Measurements from ENCODE around the gene RPRD1A.
"Not testable (repeated sequence)": the region's sequence is repeated elsewhere in the genome, so short reads cannot be mapped to it uniquely, and the experiment has no call there.

Gene RPRD1A, protein sequence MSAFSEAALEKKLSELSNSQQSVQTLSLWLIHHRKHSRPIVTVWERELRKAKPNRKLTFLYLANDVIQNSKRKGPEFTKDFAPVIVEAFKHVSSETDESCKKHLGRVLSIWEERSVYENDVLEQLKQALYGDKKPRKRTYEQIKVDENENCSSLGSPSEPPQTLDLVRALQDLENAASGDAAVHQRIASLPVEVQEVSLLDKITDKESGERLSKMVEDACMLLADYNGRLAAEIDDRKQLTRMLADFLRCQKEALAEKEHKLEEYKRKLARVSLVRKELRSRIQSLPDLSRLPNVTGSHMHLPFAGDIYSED

DNA sequence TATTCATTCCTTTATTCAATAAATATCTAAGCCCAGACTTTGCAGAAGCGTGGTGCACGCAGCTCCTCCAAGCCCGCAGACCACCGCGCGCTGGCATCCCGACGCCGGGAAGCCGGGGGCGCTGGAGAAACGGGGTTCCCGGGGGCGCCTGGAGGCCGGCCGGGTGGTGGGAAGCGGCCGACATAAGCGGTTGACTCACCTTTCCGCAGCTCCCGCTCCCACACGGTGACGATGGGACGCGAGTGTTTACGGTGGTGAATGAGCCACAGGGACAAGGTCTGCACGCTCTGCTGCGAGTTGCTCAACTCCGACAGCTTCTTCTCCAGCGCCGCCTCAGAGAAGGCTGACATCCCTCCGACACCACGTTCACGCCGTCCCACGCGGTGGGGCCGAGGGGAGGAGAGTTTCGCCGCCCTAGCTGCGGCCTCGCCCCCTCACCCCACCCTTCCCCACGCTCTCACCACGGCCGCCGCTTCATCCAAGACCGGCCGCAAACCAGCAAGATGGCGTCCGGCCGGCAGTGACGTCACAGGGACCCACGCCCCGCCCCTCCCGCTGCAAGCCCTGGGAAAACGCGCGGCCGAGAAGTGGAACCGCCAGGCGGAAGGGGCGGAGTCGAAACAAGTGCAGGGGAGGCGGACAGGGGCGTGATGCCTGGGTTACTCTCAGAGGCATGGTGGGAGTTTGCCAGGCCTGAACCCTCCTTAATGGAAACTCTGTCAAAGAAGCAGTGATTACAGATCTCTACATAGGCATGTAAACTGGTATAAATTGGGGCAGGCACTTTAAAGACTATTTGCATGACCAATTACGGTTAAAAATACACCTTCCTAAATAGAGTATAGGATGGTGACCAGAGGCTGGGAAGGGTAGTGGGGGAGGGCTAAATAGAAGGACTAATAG is at the start of gene RPRD1A:
Gene RPRD1A, minus strand, starts transcription at position 505 of the 903 bp plus-strand sequence. Its CDS starts 155 bp downstream, at position 350.
- peak; percentile 99 for DNase-seq

DNA sequence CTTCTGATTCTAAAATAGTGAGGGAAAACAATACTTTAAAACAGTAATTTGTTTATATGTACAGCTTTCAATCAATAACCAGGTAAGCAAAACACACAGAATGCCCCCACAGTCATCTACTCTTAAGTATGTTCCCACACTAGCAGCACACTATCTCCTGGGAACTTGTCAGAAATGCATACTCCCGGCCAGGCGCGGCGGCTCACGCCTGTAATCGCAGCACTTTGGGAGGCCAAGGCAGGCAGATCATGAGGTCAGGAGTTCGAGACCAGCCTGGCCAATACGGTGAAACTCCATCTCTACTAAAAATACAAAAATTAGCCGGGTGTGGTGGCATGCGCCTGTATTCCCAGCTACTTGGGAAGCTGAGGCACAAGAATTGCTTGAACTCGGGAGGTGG is 49.4 kb upstream of the RPRD1A start:
- DNase-seq, result not testable (repeated sequence)

DNA sequence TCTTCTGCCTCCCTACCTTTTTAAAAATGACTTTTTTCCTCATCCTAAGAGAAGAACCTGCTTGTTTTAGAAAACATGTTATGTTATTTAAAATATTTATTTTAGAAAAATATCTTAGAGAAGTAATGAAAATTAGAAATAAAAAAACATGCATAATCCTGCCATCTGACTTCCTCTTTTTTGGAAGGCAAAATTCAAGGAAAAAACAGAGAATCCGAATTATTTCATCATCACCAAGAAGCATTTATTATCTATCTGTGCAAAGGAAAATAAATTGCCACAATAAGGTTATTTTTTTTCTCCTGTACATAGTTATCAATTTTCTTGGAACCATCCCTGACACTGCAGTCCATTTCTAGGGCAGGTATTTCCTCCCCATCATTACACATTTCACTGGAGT is 47.4 kb upstream of the RPRD1A start:
- no peak for DNase-seq

DNA sequence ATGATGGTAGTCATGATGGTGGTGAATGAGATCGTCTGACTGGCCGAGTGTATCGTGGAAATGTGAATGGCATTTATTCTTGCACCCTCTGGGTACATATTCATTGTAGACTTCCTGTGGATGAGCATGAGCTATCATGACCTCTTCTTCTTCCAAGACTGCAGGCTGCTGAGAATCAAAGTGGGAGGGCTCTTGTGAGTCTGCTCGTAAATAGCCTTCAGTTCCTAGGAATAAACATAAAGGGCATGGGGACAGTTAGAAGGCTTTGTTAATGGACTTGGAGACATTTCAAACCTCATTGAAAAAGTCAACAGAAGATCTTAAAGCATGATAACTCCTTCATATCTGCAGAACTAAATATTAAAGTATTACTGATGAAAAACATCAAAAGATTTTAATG is 46.9 kb upstream of the RPRD1A start:
- no peak for DNase-seq

DNA sequence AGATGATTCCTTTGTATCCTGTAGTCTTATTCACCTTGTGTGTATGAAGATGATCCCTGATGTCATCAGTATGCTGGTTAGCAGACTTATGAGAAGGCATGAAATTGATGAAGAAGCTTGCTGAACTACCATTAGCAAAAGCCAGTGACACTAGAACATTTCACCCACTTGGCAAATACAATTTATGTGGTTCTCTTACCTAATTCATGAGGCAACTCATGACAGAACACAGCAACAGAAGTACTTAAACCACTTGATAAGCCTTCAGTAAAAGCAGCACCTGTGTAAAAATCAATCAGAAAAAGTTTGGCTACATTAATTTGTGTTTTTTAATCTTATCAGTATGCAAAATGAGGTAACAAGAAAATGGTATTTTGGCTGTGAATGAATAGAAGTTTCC is 44.9 kb upstream of the RPRD1A start:
- DNase-seq, result no peak

DNA sequence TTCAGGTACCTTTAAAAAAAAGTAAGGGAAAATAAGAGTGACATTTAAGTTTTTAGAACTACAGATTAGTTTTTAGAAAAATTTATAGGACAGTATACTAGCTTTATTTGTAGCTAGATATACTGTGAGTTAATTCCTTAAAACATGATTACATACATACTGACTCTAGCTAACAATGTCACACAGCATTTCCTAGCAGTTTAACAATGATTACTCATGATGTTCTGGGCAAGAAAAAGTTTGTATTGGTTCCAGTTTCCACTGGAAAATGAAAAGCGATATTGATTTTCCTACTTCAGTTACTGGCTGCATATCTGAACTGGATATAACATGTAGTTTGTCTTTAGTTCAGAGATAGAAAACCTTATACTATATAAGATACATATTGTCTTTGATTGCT is 42.4 kb upstream of the RPRD1A start:
- DNase-seq, result no peak

DNA sequence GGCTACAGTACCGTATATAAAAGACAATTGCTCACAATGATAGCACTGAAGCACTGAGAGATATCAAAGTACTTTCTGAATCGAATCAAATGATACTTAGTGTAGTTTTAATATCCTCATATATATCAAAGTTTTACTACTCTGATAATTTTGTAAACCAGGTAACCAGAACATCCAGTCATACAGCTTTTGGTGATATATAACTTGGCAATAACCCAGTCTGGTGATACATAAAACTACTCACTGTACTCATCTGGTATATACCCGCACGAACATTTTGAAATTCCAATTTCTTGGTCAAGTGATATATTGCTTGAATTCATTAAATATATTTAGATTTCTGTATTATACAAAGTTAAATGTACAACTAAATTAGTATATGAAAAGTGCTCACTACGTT is 41.2 kb upstream of the RPRD1A start:
- no peak for DNase-seq

DNA sequence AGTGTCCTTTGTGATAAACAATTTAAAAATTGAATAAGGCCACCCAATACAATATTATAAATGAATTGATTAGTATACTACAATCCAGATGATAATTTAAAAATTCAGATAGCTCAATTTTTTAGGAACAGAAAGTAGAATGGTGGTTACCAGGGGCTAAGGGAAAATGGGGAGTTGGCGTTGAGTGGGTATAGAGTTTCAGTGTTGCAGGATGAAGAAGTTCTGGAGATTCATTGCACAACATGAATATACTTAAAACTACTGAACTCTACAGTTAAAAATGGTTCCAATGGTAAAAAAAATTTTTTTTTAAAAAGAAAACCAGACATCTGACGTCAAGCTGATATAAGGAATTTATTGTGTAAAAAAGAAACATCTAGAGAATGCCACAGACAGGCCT is 40.8 kb upstream of the RPRD1A start:
- DNase-seq, result no peak

DNA sequence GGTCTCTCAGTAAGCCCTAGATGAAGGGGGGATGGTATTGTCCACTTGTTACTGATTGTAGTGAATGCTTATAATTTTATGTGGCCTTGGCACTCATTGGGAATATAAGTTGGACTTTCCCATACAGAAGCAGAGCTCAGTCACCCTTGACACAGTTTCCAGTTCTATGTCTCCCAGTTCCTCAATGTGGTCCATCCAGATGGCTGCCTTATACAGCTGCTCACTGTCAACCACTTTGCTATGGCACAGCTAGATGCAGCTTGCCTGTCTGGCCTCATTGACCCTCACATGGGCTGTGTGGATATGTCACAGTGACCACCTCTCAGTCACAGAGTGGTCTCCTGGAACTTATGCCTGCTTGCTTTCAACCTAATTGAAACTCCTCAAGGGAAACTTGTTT is 40.1 kb upstream of the RPRD1A start:
- no peak for DNase-seq

DNA sequence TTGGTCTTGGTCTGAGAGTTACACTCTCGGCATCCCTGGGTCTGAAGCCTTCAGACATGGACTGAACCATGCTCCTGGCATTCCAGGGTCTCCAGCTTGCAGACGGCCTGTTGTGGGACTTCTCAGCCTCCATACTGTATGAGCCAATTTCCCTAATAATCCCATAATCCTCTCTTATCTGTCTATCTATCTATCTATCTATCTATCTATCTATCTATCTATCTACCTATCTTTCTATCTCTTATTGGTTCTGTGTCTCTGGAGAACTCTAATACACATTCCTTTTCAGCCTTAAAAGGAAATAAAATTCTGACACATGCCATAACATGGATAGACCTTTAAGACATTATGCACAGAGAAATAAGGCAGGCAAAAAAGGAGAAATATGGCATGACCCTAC is 37.4 kb upstream of the RPRD1A start:
- DNase-seq, result no peak

DNA sequence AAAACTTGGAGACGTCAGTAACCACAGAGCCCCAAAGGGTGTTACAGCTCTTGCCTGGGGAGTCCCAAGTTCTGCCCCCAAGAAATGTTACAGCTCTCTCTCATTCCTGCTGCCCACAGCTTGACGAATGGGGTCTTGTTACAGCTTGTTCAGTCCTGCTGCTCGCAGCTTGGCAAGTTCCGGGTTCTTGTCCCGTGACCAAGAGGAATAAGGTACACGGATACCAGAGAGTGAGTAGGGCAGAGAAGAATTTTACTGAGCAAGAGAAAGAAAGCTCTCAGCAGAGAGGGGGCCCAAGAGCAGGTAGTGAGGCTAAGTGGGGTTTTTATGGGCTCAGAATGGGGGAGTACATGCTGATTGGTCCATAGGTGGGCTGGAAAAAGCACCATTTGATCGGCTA is 34.6 kb upstream of the RPRD1A start:
- no peak for DNase-seq

DNA sequence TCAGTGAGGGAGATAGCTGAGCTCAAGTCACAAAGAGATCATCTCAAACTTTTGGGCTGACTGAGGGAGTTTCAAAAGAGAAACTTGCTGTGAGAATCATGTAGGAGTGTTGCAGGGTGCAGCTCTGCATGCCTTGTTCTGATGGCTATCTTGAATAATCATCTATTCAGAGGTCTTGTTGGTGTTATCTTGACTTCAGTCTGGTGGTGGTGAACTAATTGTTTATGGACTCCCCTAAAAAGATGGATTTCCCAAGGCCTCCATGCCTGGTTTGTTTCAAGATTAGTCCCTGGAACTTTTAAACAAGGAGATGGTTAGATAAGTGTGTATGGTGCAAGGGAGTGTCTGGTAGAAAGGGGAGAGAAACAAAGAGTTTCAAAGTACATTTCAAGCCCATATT is 32.0 kb upstream of the RPRD1A start:
- DNase-seq, result no peak

DNA sequence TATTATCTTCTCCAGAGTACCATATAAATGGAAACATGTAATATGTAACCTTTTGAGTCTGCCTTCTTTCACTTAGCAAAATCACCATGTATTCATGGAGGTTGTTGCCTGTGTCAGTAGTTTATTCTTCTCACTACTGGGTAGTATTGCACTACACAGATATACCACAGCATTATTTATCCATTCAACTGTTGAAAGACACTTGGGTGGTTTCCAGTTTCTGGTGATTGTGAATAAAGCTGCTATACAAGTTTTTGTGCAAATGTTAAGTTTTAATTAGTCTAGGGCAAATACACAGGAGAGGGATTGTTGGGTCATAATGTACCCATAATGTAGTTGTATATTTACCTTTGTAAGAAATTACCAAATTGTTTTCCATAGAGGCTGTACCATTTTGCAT is 29.6 kb upstream of the RPRD1A start:
- no peak for DNase-seq

DNA sequence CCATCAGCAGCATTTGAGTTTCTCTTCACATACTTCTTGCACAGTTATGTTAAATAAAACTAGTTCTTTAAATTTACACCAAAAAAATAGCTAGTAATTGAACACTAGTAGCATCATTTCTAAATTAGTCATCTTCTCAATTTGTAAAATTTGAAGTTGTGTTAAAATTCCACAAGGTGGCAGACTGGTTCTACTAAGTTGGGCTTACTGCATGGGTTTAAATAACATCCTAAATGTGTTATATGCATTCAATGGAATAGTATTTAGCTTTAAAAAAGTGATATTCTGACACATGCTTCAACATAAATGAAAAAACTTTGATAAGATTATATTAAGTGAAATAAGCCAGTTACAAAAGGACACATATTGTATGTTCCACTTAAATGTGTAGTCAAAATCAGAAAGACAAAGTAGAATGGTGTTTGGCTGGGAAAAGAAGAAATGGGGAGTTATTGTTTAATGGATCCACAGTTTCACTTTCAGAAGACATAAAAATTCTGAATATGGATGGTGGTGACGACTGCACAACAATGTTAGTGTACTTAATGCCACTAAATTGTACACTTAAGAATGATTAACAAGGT is 28.7 kb upstream of the RPRD1A start:
- no peak for DNase-seq

DNA sequence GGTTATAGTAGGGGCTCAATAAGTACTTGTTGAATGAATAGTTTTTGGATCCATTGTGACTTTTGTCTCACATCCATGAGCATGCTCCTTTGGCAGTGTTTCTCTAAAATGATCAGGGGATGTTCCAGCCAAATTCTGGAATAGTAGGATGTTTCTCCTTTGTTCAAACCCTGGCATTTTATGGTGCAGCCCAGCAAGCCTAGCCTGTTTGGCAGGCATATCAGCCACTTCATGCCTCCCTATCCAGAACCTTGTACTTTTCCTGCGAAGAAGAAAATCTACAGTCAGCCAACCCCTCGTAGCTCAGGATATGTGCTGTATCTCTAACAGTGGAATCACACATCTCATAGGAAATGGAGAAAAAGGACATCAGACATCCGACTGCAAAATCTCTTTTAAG is 27.1 kb upstream of the RPRD1A start:
- DNase-seq, result no peak

DNA sequence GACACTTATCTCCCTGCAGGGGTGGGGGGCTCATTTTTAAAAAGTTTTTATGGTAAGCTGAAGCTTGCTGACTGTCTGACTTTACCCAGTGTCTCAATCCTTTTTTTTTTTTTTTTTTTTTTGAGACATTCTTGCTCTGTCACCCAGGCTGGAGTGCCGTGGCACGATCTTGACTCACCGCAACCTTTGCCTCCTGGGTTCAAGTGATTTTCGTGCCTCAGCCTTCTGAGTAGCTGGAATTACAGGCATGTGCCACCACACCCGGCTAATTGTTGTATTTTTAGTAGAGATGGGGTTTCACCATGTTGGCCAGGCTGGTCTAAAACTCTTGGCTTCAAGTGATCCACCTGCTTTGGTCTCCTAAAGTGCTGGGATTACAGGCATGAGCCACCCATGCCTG is 24.8 kb upstream of the RPRD1A start:
- not testable (repeated sequence) for DNase-seq

DNA sequence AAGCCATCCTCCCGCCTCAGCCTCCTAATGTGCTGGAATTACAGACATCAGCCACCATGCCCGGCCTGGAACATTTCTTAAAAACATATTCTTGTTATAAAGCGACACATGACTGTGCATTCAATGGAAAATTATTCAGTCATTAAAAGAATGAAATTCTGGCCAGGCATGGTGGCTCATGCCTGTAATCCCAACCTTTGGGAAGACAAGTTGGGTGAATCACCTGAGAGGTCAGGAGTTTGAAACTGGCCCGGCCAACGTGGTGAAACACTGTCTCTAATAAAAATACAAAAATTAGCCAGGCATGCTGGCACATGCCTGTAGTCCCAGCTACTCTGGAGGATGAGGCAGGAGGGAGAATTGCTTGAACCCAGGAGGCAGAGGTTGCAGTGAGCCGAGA is 21.6 kb upstream of the RPRD1A start:
- DNase-seq, result no peak

DNA sequence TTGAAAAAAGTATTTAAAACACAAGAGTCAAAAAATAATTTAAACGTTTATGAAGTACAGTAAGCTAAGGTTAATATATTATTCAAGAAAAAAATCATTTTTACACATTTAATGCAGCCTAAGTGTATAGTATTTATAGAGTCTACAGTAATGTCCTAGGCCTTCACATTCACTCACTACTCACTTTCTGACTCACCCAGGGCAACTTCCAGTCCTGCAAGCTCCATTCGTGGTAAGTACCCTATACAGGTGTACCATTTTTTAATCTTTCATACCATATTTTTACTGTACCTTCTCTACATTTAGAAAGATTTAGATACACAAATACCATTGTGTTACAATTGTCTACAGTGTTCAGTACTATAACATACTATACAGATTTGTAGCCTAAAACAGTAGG is 20.9 kb upstream of the RPRD1A start:
- DNase-seq, result no peak

DNA sequence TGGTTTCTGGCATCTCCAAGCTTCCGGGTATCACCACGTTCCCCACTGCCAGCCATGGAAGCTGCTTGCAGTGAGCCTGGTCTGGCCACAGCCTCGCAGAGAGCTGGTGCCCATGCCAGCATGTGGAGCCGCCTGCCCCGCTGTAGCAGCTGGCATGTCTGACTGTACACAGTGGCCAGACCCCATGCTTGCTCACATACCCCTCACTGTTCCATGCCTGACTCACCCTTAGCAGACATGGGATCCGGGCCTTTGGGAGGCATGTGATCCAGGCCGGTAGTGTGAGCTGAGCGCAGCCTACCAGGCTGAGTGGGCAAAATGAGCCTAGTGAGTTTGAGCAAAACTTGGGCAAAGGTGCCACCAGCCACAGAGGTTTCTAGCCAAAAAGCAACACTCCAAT is 18.8 kb upstream of the RPRD1A start:
- DNase-seq, result no peak

DNA sequence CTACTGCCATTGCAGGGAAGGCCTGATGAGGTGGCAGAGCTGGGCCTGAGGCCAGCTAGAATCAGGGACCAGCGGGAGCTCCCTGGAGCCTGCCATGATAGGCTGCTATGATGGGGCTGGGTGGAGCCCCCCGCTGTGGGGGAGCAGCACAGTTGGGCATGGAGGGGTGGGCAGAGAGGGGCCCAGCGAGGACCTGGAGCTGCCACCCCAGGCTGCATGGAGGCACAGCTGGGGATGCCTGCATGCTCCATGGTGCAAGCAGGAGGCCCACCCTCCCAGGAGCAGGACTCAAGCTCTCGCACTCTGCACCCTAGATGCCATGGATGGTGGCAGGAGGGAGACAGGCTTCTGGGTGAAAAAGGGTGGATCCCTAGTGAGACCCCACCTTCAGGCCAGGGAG is 17.8 kb upstream of the RPRD1A start:
- DNase-seq, result no peak

DNA sequence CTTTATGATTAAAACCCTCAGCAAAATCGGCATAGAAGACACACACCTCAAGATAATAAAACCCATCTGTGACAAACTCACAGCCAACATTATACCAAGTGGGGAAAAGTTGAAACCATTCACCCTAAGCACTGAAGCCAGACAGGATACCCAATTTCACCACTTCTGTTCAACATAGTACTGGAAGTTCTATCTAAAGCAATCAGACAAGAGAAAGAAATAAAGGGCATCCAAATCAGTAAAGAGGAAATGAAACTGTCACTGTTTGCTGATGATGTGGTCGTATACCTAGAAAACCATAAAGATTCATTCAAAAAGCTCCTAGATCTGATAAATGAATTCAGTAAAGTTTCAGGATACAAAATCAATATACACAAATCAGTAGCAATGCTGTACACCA is 16.4 kb upstream of the RPRD1A start:
- DNase-seq, result no peak

DNA sequence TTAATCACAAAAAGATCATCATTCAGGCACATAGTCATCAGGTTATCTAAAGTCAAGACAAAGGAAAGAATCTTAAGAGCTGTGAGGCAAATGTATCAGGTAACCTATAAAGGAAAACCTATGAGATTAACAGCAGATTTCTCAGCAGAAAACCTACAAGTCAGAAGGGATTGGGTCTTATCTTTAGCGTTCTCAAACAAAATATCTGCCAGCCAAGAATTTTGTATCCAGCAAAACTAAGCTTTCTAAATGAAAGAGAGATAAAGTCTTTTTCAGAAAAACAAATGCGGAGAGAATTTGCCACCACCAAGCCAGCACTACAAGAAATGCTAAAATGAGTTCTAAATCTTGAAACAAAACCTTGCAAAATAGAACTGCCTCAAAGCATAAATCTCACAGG is 13.8 kb upstream of the RPRD1A start:
- DNase-seq, result not testable (repeated sequence)

DNA sequence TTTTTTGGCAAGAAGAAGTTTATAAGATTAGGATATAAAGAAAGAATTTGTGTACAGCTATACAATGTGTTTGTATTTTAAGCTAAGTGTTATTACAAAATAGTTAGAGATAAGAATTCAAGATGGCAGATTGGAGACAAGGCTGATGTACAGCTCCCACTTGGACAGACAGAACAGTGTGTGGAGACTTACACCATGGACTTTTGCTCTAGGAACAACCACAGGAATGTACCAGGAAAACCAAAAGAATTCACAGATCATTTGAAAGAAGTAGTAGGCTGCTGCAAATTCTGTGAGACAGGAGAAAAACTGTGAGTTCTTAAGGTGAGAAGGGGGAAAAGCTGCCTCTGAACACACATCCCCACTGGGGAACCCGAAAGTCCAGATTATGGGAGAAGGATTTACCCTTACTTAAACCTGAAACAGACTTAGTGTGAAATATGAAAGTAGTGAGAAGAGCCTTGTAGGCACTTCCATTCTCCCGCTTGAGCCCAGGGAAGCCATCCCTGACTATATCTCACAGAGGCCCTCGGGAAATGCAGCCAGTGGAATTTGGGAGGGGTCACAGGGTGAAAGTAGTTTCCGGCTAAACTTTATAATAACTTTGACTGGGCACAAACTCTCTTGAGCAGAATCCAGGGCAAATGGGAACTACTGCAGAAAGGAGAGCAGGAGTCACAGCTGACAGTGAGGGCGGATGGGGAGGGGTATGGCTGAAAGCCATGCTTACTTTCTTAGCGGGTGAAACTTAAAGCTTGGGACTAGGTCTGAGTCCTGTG is 11.6 kb upstream of the RPRD1A start:
- DNase-seq, result no peak

All from right forelimb (tissue), 1 donor.